Right cardiac atrium (tissue), 5 donors: ENCODE data around the gene MYOZ3. TPM values are rescaled to one million over a fixed set of nuclear protein-coding genes. Genes with fewer than 3 reads are reported as not detected.

Experiments
- ATAC-seq, 2 donors: fragments of 200-7000 bp; cut with Tn5 transposase; one replicate each; pipeline versions ENCODE4 v1.8.0 to v1.9.1; 2020; ENCODE audit warnings: moderate library complexity in 2 of 2, mild to moderate bottlenecking in 1 of 2
- DNase-seq, 3 donors: peaks; one replicate each; pipeline ENCODE4 v3.0.0-alpha.2; 2020
- H3K27ac ChIP-seq: one replicate; pipeline ENCODE4 v1.5.1; 2013; ENCODE audit warnings: mild to moderate bottlenecking, low read length, control low read depth, moderate library complexity
- H3K27me3 ChIP-seq: one replicate; pipeline ENCODE4 v1.6.1; 2013; ENCODE audit not compliant: control insufficient read depth, insufficient read depth
- H3K4me1 ChIP-seq: one replicate; pipeline ENCODE4 v1.6.1; 2013; ENCODE audit warnings: low read length; ENCODE audit not compliant: control insufficient read depth, insufficient read depth
- H3K4me3 ChIP-seq: one replicate; pipeline ENCODE4 v1.5.1; 2013; ENCODE audit warnings: low read length, control low read depth
- H3K9me3 ChIP-seq: one replicate; pipeline ENCODE4 v1.6.1; 2013; ENCODE audit warnings: low read length; ENCODE audit not compliant: control insufficient read depth
- WGBS: extraction: QIAGEN DNeasy Blood & Tissue Kit; methylation state at CpG from one replicate; pipeline ENCODE4 v1.1.7; 2013; 5-methylcytosine and 5-hydroxymethylcytosine counted together
- intact Hi-C, 4 donors: fragments of 100-400 bp; cut with DNase I; formaldehyde crosslinking; loops; one replicate each; pipeline versions ENCODE4 v1.11.0 to v1.14.0; 2022 to 2023
- polyA plus RNA-seq: library from polyadenylated mRNA; stranded (reverse); fragments of 200-250 nt; gene quantifications from one replicate; pipeline ENCODE4 v1.2.3, GENCODE V29; 2013
- total RNA-seq, 4 donors: library from RNA; stranded (reverse); fragmentation: NEBNext Ultra II Directional; extraction: Animal tissue kit (Norgen Biotek cat#: 25700); gene quantifications; one replicate each; pipeline ENCODE4 v1.2.1, GENCODE V29; 2021
- donor health status: healthy with polysubstance abuse.
- donor health status: DM: no; HTN: yes; CAD: no.
- donor health status: DM: no; HTN: no; CAD: no.
- donor health status: DM: no; HTN: yes; CAD: no; lungs with severe emphysema.
- donor health status: DM: yes; HTN: yes; CAD: no.

The MYOZ3 gene
- total and polyA plus RNA-seq, 5 donors: 3.3 to 9.3 (median 4.9) TPM

GRCh38 chr5:150723845-150724244 is 62.8 kb downstream of the MYOZ3 start:
- no peak for DNase-seq

More at GRCh38 chr5:150723845-150724244, 62.8 kb downstream of the MYOZ3 start:
- no peak overlapping the region for H3K27ac ChIP-seq
- H3K4me3 ChIP-seq: no peak overlapping the region
- no peak for ATAC-seq
- WGBS: 90% methylated on average over 2 of the region's 2 CpGs
- no peaks in the 10 kb centered on the region for H3K9me3 ChIP-seq
- H3K4me1 ChIP-seq: no peaks in the 10 kb centered on the region
- intact Hi-C loops: no loop called here
- H3K27me3 ChIP-seq: no peaks in the 10 kb centered on the region

Other genes with a start within 250 kb of the MYOZ3 start
- 100 to 1,000 TPM; 222 to 331 (median 251) TPM for gene CD74, start 248.3 kb upstream of the MYOZ3 start, total RNA-seq
- gene CD74, start 248.3 kb upstream of the MYOZ3 start, polyA plus RNA-seq: 201 TPM
- gene RPS14, start 211.5 kb upstream of the MYOZ3 start, total RNA-seq: 1,000 to 10,000 TPM; 1,254 to 1,552 (median 1,386) TPM
- gene RPS14, start 211.5 kb upstream of the MYOZ3 start, polyA plus RNA-seq: 1,870 TPM
- gene NDST1, start 153.1 kb upstream of the MYOZ3 start, total RNA-seq: 10 to 100 TPM; 53.1 to 67.8 (median 58.7) TPM
- gene NDST1, start 153.1 kb upstream of the MYOZ3 start, polyA plus RNA-seq: 45.9 TPM
- 100 to 1,000 TPM; 552 to 675 (median 584) TPM for gene SYNPO, start 20.6 kb upstream of the MYOZ3 start, total RNA-seq
- 625 TPM for gene SYNPO, start 20.6 kb upstream of the MYOZ3 start, polyA plus RNA-seq
- gene RBM22, start 39.8 kb downstream of the MYOZ3 start, total RNA-seq: 10 to 100 TPM; 25.1 to 30.8 (median 26.4) TPM
- gene RBM22, start 39.8 kb downstream of the MYOZ3 start, polyA plus RNA-seq: 19.3 TPM
- gene DCTN4, start 97.8 kb downstream of the MYOZ3 start, total RNA-seq: 10 to 100 TPM; 41.8 to 51.6 (median 47.6) TPM
- gene DCTN4, start 97.8 kb downstream of the MYOZ3 start, polyA plus RNA-seq: 22.7 TPM
- gene SMIM3, start 117.5 kb downstream of the MYOZ3 start, total RNA-seq: 10 to 100 TPM; 16.3 to 33.5 (median 19.9) TPM
- gene SMIM3, start 117.5 kb downstream of the MYOZ3 start, polyA plus RNA-seq: 22.9 TPM
- gene IRGM, start 185.3 kb downstream of the MYOZ3 start, total RNA-seq: not detected
- not detected for gene IRGM, start 185.3 kb downstream of the MYOZ3 start, polyA plus RNA-seq
- gene ZNF300, start 243.7 kb downstream of the MYOZ3 start, total RNA-seq: 1 to 10 TPM; 1.4 to 2.5 (median 1.6) TPM
- 1.6 TPM for gene ZNF300, start 243.7 kb downstream of the MYOZ3 start, polyA plus RNA-seq